Adrenal gland (tissue), 12 donors: ENCODE measurements around the gene RNF8. TPM values are rescaled to one million over a fixed set of nuclear protein-coding genes. Genes with fewer than 3 reads are reported as not detected.
A peak's percentile ranks its signal among the peaks of the same experiment; 100 is the strongest.

Experiments
- DNase-seq, 7 donors: peaks; one replicate each; pipeline ENCODE4 v3.0.0-alpha.2; 2019 to 2020
- H3K27ac ChIP-seq, 5 donors: fragments of 200-600 bp; sonication (generic) in 4 of 5; 1 replicate in 3 of 5; 2 replicates in 2 of 5; pipeline versions ENCODE4 v1.5.1 to v1.8.0; 2016 to 2020; ENCODE audit warnings: mild to moderate bottlenecking in 1 of 5
- H3K27me3 ChIP-seq: fragments of 200-600 bp; 2 replicates; pipeline ENCODE4 v1.8.0; 2021
- H3K36me3 ChIP-seq, 2 donors: fragments of 200-600 bp; replicated peaks in 1 of 2; 1 replicate in 1 of 2; 2 replicates in 1 of 2; pipeline versions ENCODE4 v1.5.1 to v1.8.0; 2018 to 2022
- H3K4me1 ChIP-seq, 2 donors: fragments of 200-600 bp; replicated peaks in 1 of 2; 1 replicate in 1 of 2; 2 replicates in 1 of 2; pipeline versions ENCODE4 v1.5.1 to v1.8.0; 2018 to 2021
- H3K4me3 ChIP-seq, 4 donors: fragments of 200-600 bp; sonication (generic) in 3 of 4; one replicate each; pipeline ENCODE4 v1.5.1; 2016 to 2018
- H3K9me3 ChIP-seq, 3 donors: fragments of 200-600 bp; sonication (generic) in 1 of 3; replicated peaks in 1 of 3; 1 replicate in 2 of 3; 2 replicates in 1 of 3; pipeline versions ENCODE4 v1.5.1 to v1.8.0; 2016 to 2021
- POLR2A ChIP-seq, 2 donors: fragments of 450-650 bp; IDR thresholded peaks; one replicate each; pipeline ENCODE4 v1.6.1; 2017; ENCODE audit warnings: antibody characterized with exemption in 2 of 2, mild to moderate bottlenecking in 2 of 2, moderate library complexity in 1 of 2
- WGBS, 4 donors: extraction: QIAGEN DNeasy Blood & Tissue Kit in 2 of 4; methylation state at CpG; one replicate each; pipeline versions ENCODE4 v1.1.5 to v1.1.7; 2013 to 2017; 5-methylcytosine and 5-hydroxymethylcytosine counted together
- intact Hi-C, 2 donors: fragments of 100-400 bp; cut with DNase I; formaldehyde crosslinking; loops; one replicate each; pipeline versions ENCODE4 v1.14.1 to v1.15.0; 2022 to 2023
- polyA plus RNA-seq, 3 donors: library from polyadenylated mRNA; stranded (reverse); fragments of 200-250 nt in 2 of 3; fragments of 350-450 nt in 1 of 3; fragmentation: Illumina TruSeq in 1 of 3; extraction: RNeasy Lipid Tissue Mini Kit (QIAGEN cat#74804) in 1 of 3; gene quantifications; one replicate each; pipeline ENCODE4 v1.2.3, GENCODE V29; 2013 to 2014
- total RNA-seq, 9 donors: library from RNA; depleted of rRNA in 4 of 9; stranded (reverse); fragments of >200 nt in 4 of 9; fragments of 120-200 nt in 1 of 9; fragmentation: NEBNext Ultra II Directional in 1 of 9; extraction: Animal tissue kit (Norgen Biotek cat#: 25700) in 1 of 9; gene quantifications; one replicate each; pipeline versions ENCODE4 v1.1.0 to v1.2.4, GENCODE V29; 2013 to 2023
- TF ChIP-seq, protein P1 (sequence below), 6 experiments: fragments of 450-650 bp in 4 of 6; fragments of 200-600 bp in 2 of 6; sonication (generic) in 1 of 6; IDR thresholded peaks; 1 replicate in 5 of 6; 2 replicates in 1 of 6; pipeline versions ENCODE4 v1.5.1 to v1.8.0; 2016 to 2021; ENCODE audit warnings: antibody characterized with exemption in 6 of 6, mild to moderate bottlenecking in 2 of 6, moderate library complexity in 1 of 6
- donor health status: healthy with polysubstance abuse.
- donor health status: Bipolar disorder and iron deficiency.
- donor health status: DM: yes; HTN: yes; CAD: no.
- donor health status: DM: no; HTN: no; CAD: no.
- donor health status: DM: no; HTN: no; CAD: no.
- donor health status: DM: yes; HTN: yes; CAD: no.

Gene RNF8
- total and polyA plus RNA-seq, 12 donors, result 13.1 to 54.6 (median 20.6) TPM

DNA sequence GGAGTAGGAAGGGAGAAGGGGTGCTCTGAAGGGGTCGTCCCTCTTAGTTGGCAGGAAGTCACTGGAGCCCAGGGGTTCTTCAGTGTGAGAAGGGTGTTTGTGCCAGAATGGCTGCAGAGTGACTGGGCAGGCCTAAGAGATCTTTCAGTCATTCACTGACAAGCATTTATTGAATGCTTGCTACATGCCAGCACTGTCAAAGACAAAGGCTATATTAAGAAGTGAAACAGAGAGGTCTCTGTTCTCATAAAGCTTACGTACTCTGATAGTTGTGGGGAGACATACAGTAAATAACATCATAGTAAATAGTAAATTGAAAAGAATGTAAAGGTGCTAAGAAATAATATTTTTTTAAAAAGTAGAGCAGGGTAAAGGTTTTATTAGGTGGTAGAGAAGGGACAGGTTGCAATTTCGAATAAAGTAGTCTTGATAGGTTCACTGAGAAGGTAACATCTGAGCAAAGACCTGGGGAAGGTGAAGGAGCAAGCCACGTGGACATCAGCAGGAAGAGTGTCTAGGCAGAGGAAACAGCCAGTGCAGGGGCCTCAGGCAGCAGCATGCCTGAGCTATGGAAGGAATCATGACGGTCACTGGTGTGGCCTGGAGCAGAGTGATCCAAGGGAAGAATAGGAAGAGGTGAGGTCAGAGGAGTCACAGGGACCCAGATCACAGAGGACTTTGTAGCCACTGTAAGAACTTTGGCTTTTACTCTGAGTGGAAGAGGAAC is 36.3 kb upstream of the RNF8 start:
- H3K36me3 ChIP-seq, result peaks cover 0 to 54% of the 10 kb centered on the region in 2 donors
- 91 to 96% (median 93%) methylated on average over 5 of the region's 5 CpGs for WGBS, 4 donors
- no peak for TF ChIP-seq POLR2A (IDR thresholded peaks at IDR 0.05)
- TF ChIP-seq, protein P1, sequence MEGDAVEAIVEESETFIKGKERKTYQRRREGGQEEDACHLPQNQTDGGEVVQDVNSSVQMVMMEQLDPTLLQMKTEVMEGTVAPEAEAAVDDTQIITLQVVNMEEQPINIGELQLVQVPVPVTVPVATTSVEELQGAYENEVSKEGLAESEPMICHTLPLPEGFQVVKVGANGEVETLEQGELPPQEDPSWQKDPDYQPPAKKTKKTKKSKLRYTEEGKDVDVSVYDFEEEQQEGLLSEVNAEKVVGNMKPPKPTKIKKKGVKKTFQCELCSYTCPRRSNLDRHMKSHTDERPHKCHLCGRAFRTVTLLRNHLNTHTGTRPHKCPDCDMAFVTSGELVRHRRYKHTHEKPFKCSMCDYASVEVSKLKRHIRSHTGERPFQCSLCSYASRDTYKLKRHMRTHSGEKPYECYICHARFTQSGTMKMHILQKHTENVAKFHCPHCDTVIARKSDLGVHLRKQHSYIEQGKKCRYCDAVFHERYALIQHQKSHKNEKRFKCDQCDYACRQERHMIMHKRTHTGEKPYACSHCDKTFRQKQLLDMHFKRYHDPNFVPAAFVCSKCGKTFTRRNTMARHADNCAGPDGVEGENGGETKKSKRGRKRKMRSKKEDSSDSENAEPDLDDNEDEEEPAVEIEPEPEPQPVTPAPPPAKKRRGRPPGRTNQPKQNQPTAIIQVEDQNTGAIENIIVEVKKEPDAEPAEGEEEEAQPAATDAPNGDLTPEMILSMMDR (IDR thresholded peaks at IDR 0.05), result no peak

DNA sequence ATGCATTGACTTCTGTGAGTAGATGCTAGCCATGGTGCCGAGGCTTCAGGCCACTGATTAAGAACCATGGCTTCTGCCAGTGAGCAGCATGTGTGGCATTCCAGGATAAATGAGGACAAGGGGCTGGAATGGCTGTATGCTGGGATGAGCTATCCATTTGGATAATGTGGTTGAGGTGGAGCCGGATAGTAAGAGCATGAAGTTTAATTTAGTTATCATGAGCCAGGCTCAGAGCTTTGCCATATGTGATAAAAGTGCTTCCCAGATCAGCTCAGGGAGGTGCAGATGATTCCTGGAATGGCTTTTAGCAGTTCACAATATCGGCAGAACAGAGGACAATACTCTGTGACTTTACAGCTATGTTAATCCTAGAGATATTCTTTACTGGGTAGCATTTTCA is 34.6 kb upstream of the RNF8 start:
- 86 to 92% (median 89%) methylated on average over 3 of the region's 3 CpGs for WGBS, 4 donors
- DNase-seq, result no peak
- H3K4me1 ChIP-seq, result peaks cover 3 to 16% of the 10 kb centered on the region in 2 donors
- H3K36me3 ChIP-seq, result peaks cover 0 to 40% of the 10 kb centered on the region in 2 donors
- no peak overlapping the region for H3K27ac ChIP-seq
- no peak overlapping the region for H3K4me3 ChIP-seq
- TF ChIP-seq, protein P1 (IDR thresholded peaks at IDR 0.05), result no peak
- no peak for TF ChIP-seq POLR2A (IDR thresholded peaks at IDR 0.05)
- intact Hi-C loops, result no loop called here
- H3K9me3 ChIP-seq, result no peaks in the 10 kb centered on the region
- no peaks in the 10 kb centered on the region for H3K27me3 ChIP-seq

More for the DNA sequence above, 36.3 kb upstream of the RNF8 start:
- Histone ChIP-seq H3K27me3 (no peaks in the 10 kb centered on the region), H3K4me1 (peaks cover 3 to 16% of the 10 kb centered on the region in 2 donors), H3K4me3 (no peak overlapping the region), H3K9me3 (no peaks in the 10 kb centered on the region), H3K27ac (no peak overlapping the region)
- no peak for DNase-seq
- intact Hi-C loops, result no loop called here

DNA sequence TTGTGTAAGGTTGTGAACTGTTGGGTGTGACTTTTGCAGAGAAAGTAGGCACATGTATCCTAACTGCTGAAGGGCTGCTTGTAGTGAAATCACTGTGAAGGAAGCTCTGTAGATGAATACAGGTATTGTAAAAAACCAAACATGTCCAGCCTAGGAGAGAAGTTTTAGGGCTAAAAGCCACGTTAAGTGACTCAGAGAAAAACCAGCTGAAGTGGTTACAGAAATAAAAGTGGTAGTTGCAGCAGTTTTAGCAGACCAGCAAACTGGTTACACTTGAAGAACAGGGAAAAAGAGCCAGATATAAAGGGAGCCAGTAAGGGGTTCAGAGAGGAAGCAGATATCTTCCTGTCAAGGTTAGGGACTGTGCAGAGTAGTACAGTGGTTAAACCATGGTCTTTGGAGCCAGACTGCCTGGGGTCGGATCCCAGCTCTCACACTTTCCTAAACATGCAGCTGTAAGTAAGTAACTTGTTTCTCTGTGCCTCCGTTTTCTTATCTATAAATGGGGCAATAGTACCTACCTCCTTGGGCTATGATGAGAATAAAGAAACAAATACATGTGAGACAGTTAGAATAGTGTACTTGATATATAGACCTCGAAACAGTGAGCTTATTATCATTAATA is 33.8 kb upstream of the RNF8 start:
- Histone ChIP-seq H3K27me3 (no peaks in the 10 kb centered on the region), H3K4me3 (no peak overlapping the region), H3K4me1 (peaks cover 3 to 16% of the 10 kb centered on the region in 2 donors), H3K36me3 (peaks cover 0 to 35% of the 10 kb centered on the region in 2 donors), H3K27ac (no peak overlapping the region), H3K9me3 (no peaks in the 10 kb centered on the region)
- intact Hi-C loops, result loop anchor here in 1 of 2 donors (5.0 to 10.0 kb wide), 2 partner anchors 245 to 372 kb away; no protein-coding TSS in a partner anchor
- no peak for DNase-seq
- WGBS, 4 donors, result 74 to 84% (median 78%) methylated on average over 4 of the region's 4 CpGs
- TF ChIP-seq, protein P1 (IDR thresholded peaks at IDR 0.05), result no peak
- TF ChIP-seq POLR2A (IDR thresholded peaks at IDR 0.05), result no peak

DNA sequence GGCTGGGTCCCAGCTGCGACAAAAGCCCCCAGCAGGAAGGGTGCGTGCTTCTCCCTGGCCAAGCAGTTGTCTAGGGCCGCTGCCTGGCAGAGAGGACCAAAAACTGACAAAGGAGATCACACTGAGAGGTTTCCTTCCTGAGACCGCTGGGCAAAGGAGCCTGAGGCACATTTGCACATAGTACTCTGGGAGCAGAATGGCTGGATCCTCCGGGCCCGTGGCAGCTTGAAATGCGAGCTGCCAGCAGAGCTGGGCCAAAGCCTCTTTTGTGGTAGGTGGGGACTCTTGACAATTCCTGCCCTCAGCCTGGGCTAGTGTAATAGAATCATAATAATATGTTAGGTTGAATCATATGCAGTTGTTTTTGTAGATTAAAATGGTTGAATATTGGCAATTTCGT is 33.1 kb upstream of the RNF8 start:
- peak in 1 of 7 donors; percentile 16 for DNase-seq
- Histone ChIP-seq H3K9me3 (no peaks in the 10 kb centered on the region), H3K4me3 (no peak overlapping the region), H3K4me1 (peaks cover 3 to 16% of the 10 kb centered on the region in 2 donors), H3K27ac (peak overlapping the region in 4 of 5 donors; percentile 31 to 62 (median 36)), H3K36me3 (peaks cover 0 to 28% of the 10 kb centered on the region in 2 donors), H3K27me3 (no peaks in the 10 kb centered on the region)
- intact Hi-C loops, result loop anchor here in 1 of 2 donors (5.0 to 10.0 kb wide), 2 partner anchors 244 to 372 kb away; no protein-coding TSS in a partner anchor
- TF ChIP-seq POLR2A (IDR thresholded peaks at IDR 0.05), result no peak
- TF ChIP-seq, protein P1 (IDR thresholded peaks at IDR 0.05), result no peak
- WGBS, 4 donors, result 66 to 72% (median 71%) methylated on average over 7 to 8 of the region's 8 CpGs
